Measurements from ENCODE around the gene WNT7A. TPM values are rescaled to one million over a fixed set of nuclear protein-coding genes. Genes with fewer than 3 reads are reported as not detected.

WNT7A gene
- polyA plus RNA-seq, 1 of the 3 experiments (the other 2 are of a cell fraction), result not detected

DNA sequence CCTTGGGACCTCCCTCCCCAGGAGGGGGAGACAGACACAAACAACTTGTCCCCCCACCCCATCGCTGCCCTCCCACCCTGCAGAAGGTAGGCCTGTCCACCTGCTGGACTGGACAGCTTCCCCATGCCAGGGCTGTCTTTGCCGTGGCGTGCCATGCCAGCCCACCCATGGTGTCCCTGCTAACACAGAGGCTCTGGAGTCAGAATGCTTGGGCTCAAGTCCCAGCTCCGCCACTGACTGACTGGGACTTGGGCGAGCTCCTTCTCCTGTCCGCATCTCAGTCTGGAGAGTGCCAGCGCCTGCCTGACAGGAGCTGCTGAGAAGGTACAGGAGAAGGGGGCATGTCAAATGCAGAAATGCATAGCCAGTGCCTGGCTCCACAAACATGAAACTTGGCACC is 23.9 kb downstream of the WNT7A start:
- no peak for DNase-seq
- no peaks in the 10 kb centered on the region for H3F3A ChIP-seq (replicated peaks; ENCODE audit: insufficient read depth)
- 64% methylated on average over 2 of the region's 7 CpGs for WGBS (ENCODE audit: low lambda C conversion rate)
- H3K4me3 ChIP-seq (ENCODE audit: low read depth in 2 of 2, low read length in 1 of 2), result no peak overlapping the region
- no peaks in the 10 kb centered on the region for H3K36me3 ChIP-seq (replicated peaks in 1 of 2; ENCODE audit: control insufficient read depth in 1 of 2, insufficient read depth in 2 of 2, low read length in 1 of 2)
- TF ChIP-seq SMC3 (IDR thresholded peaks at IDR 0.05; ENCODE audit: low read depth, low read length) (no peak), GABPA (IDR thresholded peaks at IDR 0.05; ENCODE audit: low read depth) (no peak), GATA2 (CRISPR knock-in tag; IDR thresholded peaks at IDR 0.05) (no peak), MXI1 (IDR thresholded peaks at IDR 0.05; ENCODE audit: low read depth, low read length) (no peak), EZH2phosphoT487 (IDR thresholded peaks at IDR 0.05; ENCODE audit: borderline replicate concordance, low read depth) (no peak), NRF1 (IDR thresholded peaks at IDR 0.05; ENCODE audit: low read depth, low read length) (no peak), NFIC (IDR thresholded peaks at IDR 0.05; ENCODE audit: borderline replicate concordance) (no peak), RAD21 (IDR thresholded peaks at IDR 0.05; ENCODE audit: low read length) (no peak), TCF12 (IDR thresholded peaks at IDR 0.05) (no peak), FOXM1 (IDR thresholded peaks at IDR 0.05; ENCODE audit: low read depth) (no peak)
- TF ChIP-seq, protein P1, sequence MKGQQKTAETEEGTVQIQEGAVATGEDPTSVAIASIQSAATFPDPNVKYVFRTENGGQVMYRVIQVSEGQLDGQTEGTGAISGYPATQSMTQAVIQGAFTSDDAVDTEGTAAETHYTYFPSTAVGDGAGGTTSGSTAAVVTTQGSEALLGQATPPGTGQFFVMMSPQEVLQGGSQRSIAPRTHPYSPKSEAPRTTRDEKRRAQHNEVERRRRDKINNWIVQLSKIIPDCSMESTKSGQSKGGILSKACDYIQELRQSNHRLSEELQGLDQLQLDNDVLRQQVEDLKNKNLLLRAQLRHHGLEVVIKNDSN (IDR thresholded peaks at IDR 0.05; ENCODE audit: borderline replicate concordance, low read depth), result no peak
- TF ChIP-seq, protein P2, sequence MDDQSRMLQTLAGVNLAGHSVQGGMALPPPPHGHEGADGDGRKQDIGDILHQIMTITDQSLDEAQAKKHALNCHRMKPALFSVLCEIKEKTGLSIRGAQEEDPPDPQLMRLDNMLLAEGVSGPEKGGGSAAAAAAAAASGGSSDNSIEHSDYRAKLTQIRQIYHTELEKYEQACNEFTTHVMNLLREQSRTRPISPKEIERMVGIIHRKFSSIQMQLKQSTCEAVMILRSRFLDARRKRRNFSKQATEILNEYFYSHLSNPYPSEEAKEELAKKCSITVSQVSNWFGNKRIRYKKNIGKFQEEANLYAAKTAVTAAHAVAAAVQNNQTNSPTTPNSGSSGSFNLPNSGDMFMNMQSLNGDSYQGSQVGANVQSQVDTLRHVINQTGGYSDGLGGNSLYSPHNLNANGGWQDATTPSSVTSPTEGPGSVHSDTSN (IDR thresholded peaks at IDR 0.05), result no peak
- TF ChIP-seq, protein P3, sequence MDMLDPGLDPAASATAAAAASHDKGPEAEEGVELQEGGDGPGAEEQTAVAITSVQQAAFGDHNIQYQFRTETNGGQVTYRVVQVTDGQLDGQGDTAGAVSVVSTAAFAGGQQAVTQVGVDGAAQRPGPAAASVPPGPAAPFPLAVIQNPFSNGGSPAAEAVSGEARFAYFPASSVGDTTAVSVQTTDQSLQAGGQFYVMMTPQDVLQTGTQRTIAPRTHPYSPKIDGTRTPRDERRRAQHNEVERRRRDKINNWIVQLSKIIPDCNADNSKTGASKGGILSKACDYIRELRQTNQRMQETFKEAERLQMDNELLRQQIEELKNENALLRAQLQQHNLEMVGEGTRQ (IDR thresholded peaks at IDR 0.05; ENCODE audit: borderline replicate concordance, low read depth, low read length), result no peak
- TF ChIP-seq, protein P4, sequence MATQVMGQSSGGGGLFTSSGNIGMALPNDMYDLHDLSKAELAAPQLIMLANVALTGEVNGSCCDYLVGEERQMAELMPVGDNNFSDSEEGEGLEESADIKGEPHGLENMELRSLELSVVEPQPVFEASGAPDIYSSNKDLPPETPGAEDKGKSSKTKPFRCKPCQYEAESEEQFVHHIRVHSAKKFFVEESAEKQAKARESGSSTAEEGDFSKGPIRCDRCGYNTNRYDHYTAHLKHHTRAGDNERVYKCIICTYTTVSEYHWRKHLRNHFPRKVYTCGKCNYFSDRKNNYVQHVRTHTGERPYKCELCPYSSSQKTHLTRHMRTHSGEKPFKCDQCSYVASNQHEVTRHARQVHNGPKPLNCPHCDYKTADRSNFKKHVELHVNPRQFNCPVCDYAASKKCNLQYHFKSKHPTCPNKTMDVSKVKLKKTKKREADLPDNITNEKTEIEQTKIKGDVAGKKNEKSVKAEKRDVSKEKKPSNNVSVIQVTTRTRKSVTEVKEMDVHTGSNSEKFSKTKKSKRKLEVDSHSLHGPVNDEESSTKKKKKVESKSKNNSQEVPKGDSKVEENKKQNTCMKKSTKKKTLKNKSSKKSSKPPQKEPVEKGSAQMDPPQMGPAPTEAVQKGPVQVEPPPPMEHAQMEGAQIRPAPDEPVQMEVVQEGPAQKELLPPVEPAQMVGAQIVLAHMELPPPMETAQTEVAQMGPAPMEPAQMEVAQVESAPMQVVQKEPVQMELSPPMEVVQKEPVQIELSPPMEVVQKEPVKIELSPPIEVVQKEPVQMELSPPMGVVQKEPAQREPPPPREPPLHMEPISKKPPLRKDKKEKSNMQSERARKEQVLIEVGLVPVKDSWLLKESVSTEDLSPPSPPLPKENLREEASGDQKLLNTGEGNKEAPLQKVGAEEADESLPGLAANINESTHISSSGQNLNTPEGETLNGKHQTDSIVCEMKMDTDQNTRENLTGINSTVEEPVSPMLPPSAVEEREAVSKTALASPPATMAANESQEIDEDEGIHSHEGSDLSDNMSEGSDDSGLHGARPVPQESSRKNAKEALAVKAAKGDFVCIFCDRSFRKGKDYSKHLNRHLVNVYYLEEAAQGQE (IDR thresholded peaks at IDR 0.05; ENCODE audit: low read depth, low read length), result no peak
- no peak overlapping the region for H2AFZ ChIP-seq (ENCODE audit: low read depth)
- CTCF ChIA-PET, result interaction anchor here (1.4 kb wide), 2 partner anchors 29 to 208 kb away, joined by 3 to 4 read pairs; no protein-coding TSS in a partner anchor
- H3K9me2 ChIP-seq, result no peaks in the 10 kb centered on the region
- no peak overlapping the region for H3K4me2 ChIP-seq
- no peak overlapping the region for H3K9ac ChIP-seq
- no peak overlapping the region for H3K27ac ChIP-seq (ENCODE audit: low read depth in 2 of 2, low read length in 1 of 2)
- no peaks in the 10 kb centered on the region for H3K9me3 ChIP-seq
- POLR2A ChIA-PET, result no interaction called here
- H3K79me2 ChIP-seq (ENCODE audit: insufficient read depth), result no peaks in the 10 kb centered on the region
- no peaks in the 10 kb centered on the region; a peak in 1 of 4 replicates for H3K4me1 ChIP-seq (ENCODE audit: control insufficient read depth in 1 of 2, insufficient read depth in 2 of 2, low read depth in 1 of 2, low read length in 1 of 2)
- H3K27me3 ChIP-seq (ENCODE audit: insufficient read depth), result no peaks in the 10 kb centered on the region
- no peaks in the 10 kb centered on the region for H4K20me1 ChIP-seq (ENCODE audit: insufficient read depth)

All from SK-N-SH (cell line).